ENCODE measurements around the gene TDRD9. TPM values are rescaled to one million over a fixed set of nuclear protein-coding genes. Genes with fewer than 3 reads are reported as not detected.

The TDRD9 gene
- total RNA-seq, 1 donor = 0.45 TPM

DNA sequence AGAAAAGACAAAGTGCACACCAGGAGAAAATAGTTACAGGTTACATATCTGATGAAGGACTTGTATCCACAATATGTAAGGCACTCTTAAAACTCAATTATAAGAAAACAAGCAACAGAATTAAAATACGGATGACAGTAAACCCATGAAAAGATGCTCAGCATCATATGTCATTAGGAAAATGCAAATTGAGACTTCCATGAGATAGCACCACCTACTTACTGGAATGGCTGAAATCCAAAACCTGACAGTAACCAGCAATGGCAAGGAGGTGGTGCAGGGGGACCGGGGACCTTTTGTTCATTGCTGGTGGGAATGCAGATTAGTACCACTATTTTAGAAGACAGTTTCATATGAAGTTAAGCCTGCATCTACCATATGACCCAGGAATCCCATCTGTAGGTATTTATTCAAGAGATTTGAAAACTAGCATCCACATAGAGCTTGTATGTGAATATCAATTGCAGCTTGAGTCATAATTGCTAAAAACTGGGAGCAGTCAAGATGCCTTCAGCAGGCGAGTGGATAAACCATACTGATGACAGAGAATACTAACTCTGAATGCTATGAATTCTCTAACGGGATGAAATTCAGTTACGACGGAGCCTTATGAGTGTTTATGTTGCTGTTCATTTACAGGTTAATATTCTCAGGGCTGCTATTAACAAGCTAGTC, 113.3 kb downstream of the TDRD9 start:
- TF ChIP-seq, protein P1, sequence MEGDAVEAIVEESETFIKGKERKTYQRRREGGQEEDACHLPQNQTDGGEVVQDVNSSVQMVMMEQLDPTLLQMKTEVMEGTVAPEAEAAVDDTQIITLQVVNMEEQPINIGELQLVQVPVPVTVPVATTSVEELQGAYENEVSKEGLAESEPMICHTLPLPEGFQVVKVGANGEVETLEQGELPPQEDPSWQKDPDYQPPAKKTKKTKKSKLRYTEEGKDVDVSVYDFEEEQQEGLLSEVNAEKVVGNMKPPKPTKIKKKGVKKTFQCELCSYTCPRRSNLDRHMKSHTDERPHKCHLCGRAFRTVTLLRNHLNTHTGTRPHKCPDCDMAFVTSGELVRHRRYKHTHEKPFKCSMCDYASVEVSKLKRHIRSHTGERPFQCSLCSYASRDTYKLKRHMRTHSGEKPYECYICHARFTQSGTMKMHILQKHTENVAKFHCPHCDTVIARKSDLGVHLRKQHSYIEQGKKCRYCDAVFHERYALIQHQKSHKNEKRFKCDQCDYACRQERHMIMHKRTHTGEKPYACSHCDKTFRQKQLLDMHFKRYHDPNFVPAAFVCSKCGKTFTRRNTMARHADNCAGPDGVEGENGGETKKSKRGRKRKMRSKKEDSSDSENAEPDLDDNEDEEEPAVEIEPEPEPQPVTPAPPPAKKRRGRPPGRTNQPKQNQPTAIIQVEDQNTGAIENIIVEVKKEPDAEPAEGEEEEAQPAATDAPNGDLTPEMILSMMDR (IDR thresholded peaks at IDR 0.05; ENCODE audit: insufficient read depth, low read length) = no peak
- no peak for DNase-seq (ENCODE audit: low read depth)
- H3K4me3 ChIP-seq (ENCODE audit: low read depth, low read length) = no peak overlapping the region

DNA sequence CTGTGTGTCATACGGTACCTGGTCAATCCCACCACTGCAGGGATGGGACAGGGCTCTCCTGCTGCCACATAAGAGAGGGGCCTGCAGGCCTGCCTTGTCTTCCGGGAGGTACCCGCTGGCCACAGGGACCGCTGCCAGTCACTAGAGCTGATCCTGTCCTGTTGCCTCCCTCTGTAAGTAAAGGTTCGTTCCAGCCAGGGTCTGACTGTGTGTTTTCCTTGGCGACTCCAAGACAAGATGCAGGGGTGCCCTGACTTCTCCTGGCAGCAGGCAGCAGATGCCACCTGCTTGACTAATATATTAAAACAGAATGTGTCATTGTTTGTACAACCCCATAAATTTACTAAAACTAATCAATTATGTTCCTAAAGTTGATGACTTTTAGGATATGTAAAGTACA, 115.8 kb downstream of the TDRD9 start:
- no peak overlapping the region for H3K4me3 ChIP-seq (ENCODE audit: low read depth, low read length)

DNA sequence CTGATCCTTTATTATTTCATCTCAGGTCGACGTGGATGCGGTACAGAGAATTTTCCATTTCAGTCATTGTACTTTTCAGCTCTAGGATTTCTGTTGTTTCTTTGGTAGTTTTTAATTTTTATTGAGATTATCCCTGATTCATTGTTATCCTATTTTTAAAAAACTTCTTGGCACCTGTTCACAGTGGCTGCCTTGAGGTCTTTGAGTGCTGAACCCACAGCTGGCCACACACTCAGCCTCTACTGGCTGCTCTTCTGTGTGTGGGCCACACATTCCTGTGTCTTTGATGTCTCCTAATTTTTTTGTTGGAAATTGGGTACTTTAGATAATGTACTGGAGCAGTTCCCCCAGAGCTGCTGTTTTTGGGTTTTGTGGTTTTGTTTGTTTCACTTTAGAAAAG, 119.5 kb downstream of the TDRD9 start:
- TF ChIP-seq, protein P1 (IDR thresholded peaks at IDR 0.05; ENCODE audit: insufficient read depth, low read length) = no peak
- DNase-seq (ENCODE audit: low read depth) = no peak
- no peak overlapping the region for H3K4me3 ChIP-seq (ENCODE audit: low read depth, low read length)

More for the DNA sequence above, 115.8 kb downstream of the TDRD9 start:
- DNase-seq (ENCODE audit: low read depth) = no peak
- TF ChIP-seq, protein P1 (IDR thresholded peaks at IDR 0.05; ENCODE audit: insufficient read depth, low read length) = no peak

DNA sequence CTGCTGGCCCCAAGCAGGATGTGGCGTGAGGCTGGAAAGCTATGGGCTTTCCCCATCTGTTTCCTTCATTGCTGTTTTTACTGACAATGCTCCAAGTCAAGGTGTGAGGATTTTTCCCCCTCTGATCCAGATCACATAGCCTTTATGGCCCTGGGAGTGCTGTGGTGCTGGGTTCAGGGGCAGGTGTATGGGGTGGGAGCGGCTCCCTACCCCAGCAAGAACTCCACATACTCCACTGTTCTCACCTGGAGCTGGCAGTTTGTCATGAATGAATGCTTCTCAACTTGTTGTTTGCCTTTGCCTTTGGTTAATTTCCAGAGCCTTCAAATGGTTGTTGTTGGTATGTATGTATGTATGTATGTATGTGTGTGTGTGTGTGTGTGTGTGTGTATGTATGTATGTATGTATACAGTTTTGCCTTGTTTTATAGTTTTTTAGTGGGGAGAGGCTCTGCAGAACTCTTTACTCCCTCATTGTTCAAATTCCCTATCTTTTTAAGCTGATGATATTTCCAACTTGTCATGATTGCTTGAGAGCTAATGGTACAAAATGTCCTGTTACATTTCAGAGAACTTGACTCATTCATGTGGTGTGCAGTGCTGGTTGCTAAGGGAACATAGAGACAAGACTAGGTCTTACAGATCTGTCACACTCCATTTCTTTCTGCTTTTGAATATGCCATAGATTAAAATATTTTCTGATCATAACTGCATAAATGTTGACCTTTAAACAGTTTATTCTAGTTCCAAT, 120.7 kb downstream of the TDRD9 start:
- TF ChIP-seq, protein P1 (IDR thresholded peaks at IDR 0.05; ENCODE audit: insufficient read depth, low read length) = no peak
- DNase-seq (ENCODE audit: low read depth) = no peak

DNA sequence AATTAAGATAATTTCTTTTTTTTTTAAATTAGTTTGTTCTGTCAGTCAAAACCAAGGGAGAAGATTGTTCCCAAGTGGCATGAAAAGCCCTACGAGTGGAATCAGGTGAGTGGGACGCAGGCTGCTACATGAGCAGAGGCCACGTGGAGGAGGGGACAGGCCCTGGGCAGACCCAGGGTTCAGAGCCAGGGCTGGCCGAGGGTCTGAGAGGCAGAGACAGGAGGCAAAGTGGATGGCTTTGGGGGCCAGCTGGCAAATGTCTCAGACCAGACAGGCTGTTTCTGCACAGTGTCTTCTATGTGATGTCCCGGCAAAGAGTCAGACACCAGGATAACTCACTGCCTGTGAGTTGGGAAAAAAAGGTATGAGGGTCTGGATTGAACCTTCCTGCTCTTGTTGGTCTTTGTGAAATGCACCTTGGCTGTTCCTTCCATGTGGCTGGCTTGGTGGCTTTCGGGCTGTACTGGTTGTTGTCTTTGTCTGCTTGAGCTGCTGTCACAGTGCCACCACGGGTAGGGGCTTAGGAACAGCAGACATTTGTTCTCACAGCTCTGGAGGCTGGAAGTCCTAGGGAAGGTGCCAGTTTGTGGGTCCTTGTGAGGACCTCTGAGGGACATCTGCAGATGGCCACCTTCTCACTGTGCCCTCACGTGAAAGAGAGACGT, 121.5 kb downstream of the TDRD9 start:
- TF ChIP-seq, protein P1 (IDR thresholded peaks at IDR 0.05; ENCODE audit: insufficient read depth, low read length) = no peak
- no peak for DNase-seq (ENCODE audit: low read depth)
- no peak overlapping the region for H3K4me3 ChIP-seq (ENCODE audit: low read depth, low read length)

More for the DNA sequence above, 120.7 kb downstream of the TDRD9 start:
- no peak overlapping the region for H3K4me3 ChIP-seq (ENCODE audit: low read depth, low read length)

DNA sequence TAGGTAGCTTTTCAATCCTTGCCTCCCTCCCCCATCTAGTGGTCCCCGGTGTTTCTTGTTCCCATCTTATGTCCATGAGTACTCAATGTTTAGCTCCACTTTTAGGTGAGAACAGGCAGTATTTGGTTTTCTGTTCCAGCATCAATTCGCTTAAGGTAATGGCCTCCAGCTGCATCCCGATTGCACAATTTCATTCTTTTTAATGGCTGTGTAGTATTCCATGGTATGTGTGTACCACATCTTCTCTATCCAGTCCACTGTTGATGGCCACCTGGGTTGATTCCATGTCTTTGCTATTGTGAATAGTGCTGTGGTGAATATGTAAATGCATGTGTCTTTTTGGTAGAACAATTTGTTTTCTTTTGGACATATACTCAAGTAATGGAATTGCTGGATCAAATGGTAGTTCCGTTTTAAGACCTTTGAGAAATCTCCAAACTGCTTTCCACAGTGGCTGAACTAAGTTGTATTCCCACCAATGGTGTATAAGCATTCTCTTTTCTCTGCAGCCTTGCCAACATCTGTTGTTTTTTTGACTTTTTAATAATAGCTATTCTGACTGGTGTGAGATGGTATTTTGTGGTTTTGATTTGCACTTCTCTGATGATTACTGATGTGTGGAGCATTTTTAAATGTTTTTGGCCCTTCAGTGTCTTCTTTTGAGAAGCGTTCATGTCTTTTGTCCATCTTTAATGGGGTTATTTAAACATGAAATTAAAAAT, 123.0 kb downstream of the TDRD9 start:
- TF ChIP-seq, protein P1 (IDR thresholded peaks at IDR 0.05; ENCODE audit: insufficient read depth, low read length) = no peak
- DNase-seq (ENCODE audit: low read depth) = no peak
- no peak overlapping the region for H3K4me3 ChIP-seq (ENCODE audit: low read depth, low read length)

All from fibroblast of the aortic adventitia (primary cell).